Measurements from ENCODE around the gene UBXN6.

UBXN6 gene

DNA sequence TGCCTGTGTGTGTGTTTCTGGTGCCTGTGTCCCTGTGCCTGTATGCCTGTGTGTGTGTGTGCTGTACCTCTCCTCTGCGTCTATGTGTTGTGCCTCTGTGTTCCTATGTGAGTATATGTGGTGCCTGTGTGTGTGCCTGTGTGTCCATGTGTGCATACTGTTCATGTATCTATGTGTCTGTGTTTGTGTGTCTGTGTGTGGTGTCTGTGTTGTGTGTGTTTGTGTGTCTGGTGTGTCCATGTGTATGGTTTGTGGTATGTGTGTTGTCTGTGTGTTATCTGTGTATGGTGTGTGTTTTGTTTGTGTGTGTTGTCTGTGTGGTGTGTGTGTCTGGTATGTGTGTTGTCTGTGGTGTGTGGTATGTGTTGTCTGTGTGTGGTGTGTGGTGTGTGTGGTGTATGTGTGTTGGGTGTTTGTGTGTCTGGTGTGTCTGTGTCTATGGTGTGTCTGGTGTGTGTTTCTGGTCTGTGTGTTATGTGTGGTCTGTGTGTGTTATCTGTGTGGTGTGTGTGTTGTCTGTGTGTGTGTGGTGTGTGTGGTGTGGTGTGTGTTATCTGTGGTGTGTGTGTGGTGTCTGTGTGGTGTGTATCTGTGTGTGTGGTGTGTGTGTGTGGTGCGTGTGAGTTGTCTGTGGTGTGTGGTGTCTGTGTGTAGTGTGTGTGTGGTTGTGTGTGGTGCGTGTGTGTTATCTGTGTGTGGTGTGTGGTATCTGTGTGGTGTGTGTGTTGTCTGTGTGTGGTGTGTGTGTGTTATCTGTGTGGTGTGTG, 34.9 kb upstream of the UBXN6 start:
- DNase-seq: no peak
- Histone ChIP-seq H3K4me1 (no peaks in the 10 kb centered on the region), H3K36me3 (peaks cover 62 to 94% (median 74%) of the 10 kb centered on the region in 3 donors), H3K27ac (no peak overlapping the region), H3K27me3 (no peaks in the 10 kb centered on the region), H3K4me3 (no peak overlapping the region), H3K9me3 (no peaks in the 10 kb centered on the region)
- TF ChIP-seq, protein P1, sequence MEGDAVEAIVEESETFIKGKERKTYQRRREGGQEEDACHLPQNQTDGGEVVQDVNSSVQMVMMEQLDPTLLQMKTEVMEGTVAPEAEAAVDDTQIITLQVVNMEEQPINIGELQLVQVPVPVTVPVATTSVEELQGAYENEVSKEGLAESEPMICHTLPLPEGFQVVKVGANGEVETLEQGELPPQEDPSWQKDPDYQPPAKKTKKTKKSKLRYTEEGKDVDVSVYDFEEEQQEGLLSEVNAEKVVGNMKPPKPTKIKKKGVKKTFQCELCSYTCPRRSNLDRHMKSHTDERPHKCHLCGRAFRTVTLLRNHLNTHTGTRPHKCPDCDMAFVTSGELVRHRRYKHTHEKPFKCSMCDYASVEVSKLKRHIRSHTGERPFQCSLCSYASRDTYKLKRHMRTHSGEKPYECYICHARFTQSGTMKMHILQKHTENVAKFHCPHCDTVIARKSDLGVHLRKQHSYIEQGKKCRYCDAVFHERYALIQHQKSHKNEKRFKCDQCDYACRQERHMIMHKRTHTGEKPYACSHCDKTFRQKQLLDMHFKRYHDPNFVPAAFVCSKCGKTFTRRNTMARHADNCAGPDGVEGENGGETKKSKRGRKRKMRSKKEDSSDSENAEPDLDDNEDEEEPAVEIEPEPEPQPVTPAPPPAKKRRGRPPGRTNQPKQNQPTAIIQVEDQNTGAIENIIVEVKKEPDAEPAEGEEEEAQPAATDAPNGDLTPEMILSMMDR (IDR thresholded peaks at IDR 0.05): no peak
- intact Hi-C loops (cut with DNase I; ENCODE audit: low total_unique reads): no loop called here

DNA sequence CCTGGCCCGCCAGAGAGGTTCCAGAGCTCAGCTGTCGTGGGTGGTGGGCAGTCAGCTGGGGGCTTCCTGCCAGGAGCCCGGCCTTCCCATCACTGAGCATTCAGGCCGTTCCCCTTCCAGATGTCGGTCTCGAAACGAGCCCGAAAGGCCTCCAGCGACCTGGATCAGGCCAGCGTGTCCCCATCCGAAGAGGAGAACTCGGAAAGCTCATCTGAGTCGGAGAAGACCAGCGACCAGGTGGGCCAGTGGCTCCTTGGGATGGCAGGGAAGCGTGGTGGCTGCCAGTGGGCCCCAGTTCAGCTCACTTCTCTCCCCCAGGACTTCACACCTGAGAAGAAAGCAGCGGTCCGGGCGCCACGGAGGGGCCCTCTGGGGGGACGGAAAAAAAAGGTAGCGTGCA, 33.9 kb upstream of the UBXN6 start:
- Histone ChIP-seq H3K27ac (no peak overlapping the region), H3K4me3 (no peak overlapping the region), H3K27me3 (no peaks in the 10 kb centered on the region), H3K4me1 (no peaks in the 10 kb centered on the region), H3K9me3 (no peaks in the 10 kb centered on the region), H3K36me3 (peaks cover 57 to 94% (median 63%) of the 10 kb centered on the region in 3 donors)
- DNase-seq: no peak
- TF ChIP-seq, protein P1 (IDR thresholded peaks at IDR 0.05): no peak
- intact Hi-C loops (cut with DNase I; ENCODE audit: low total_unique reads): no loop called here

- Histone ChIP-seq H3K4me1 (no peaks in the 10 kb centered on the region), H3K9me3 (no peaks in the 10 kb centered on the region), H3K4me3 (no peak overlapping the region), H3K27me3 (no peaks in the 10 kb centered on the region), H3K27ac (no peak overlapping the region), H3K36me3 (peaks cover 33 to 85% (median 38%) of the 10 kb centered on the region in 3 donors)
- TF ChIP-seq, protein P1 (IDR thresholded peaks at IDR 0.05): no peak
- DNase-seq: no peak
- intact Hi-C loops (cut with DNase I; ENCODE audit: low total_unique reads): no loop called here
Measured at GRCh38 chr19:4488496-4488895, 30.9 kb upstream of the UBXN6 start.

DNA sequence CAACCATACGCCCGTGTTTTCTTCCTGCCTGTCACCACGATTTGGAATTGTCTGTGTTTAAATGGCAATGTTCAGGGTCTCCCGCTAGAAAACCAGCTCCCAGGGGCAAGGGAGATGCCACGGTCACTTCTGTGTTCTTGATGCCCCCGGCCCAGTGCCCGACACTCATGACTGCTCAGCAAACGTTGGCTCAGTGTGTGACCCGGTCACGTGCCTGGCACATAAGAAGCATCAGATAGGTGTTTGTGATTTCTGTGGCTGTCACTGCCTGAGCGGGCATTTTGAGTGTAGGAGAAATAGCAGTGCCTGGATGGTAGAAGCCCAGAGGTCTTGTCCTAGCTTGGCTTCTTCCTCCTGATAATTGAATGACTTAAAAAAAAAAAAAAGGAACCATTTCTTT, 30.0 kb upstream of the UBXN6 start:
- DNase-seq: no peak
- TF ChIP-seq, protein P1 (IDR thresholded peaks at IDR 0.05): no peak
- Histone ChIP-seq H3K27me3 (no peaks in the 10 kb centered on the region), H3K27ac (no peak overlapping the region), H3K4me1 (no peaks in the 10 kb centered on the region), H3K9me3 (no peaks in the 10 kb centered on the region), H3K4me3 (no peak overlapping the region), H3K36me3 (peaks cover 29 to 89% (median 42%) of the 10 kb centered on the region in 3 donors)
- intact Hi-C loops (cut with DNase I; ENCODE audit: low total_unique reads): no loop called here

- H3K4me1 ChIP-seq: no peaks in the 10 kb centered on the region
- H3K27me3 ChIP-seq: no peaks in the 10 kb centered on the region
- peaks cover under 1 to 91% (median 30%) of the 10 kb centered on the region in 3 donors for H3K36me3 ChIP-seq
- no peaks in the 10 kb centered on the region for H3K9me3 ChIP-seq
- H3K4me3 ChIP-seq: no peak overlapping the region
- no peak overlapping the region for H3K27ac ChIP-seq
- TF ChIP-seq, protein P1 (IDR thresholded peaks at IDR 0.05): no peak
- intact Hi-C loops (cut with DNase I; ENCODE audit: low total_unique reads): no loop called here
- DNase-seq: no peak
Measured at GRCh38 chr19:4483385-4483784, 25.8 kb upstream of the UBXN6 start.
